ENCODE measurements around the gene CDH4.

DNA sequence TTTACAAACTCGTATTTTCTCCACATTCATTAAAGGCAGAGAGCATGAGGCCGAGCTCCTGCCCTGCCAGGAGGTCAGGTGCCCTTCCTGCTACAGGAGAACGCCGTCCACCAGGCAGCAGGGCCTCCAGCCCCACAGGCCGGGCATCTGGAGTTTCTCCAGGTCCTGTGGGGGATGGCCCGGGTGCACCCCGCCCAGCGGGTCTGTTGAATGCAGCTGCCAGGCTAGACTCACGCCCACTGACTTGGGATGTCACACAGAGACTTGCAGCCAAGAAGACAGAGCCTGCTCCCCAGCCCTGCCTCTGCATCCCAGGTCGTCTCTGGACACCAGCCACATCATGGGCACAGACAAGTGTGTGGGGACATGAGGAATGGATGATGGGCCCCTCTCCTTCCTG, 376.4 kb downstream of the CDH4 start:
- TF ChIP-seq, protein P1, sequence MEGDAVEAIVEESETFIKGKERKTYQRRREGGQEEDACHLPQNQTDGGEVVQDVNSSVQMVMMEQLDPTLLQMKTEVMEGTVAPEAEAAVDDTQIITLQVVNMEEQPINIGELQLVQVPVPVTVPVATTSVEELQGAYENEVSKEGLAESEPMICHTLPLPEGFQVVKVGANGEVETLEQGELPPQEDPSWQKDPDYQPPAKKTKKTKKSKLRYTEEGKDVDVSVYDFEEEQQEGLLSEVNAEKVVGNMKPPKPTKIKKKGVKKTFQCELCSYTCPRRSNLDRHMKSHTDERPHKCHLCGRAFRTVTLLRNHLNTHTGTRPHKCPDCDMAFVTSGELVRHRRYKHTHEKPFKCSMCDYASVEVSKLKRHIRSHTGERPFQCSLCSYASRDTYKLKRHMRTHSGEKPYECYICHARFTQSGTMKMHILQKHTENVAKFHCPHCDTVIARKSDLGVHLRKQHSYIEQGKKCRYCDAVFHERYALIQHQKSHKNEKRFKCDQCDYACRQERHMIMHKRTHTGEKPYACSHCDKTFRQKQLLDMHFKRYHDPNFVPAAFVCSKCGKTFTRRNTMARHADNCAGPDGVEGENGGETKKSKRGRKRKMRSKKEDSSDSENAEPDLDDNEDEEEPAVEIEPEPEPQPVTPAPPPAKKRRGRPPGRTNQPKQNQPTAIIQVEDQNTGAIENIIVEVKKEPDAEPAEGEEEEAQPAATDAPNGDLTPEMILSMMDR (IDR thresholded peaks at IDR 0.05) = no peak
- no peak for TF ChIP-seq POLR2A (IDR thresholded peaks at IDR 0.05)
